Measurements from ENCODE around the gene RNF182. TPM values are rescaled to one million over a fixed set of nuclear protein-coding genes. Genes with fewer than 3 reads are reported as not detected.

RNF182 gene
- total RNA-seq, 1 donor from 2014 or later, result 6.1 TPM

GRCh38 chr6:13907614-13908215, 17.0 kb upstream of the RNF182 start:
- no peak for TF ChIP-seq CTCF (IDR thresholded peaks at IDR 0.05)
- Histone ChIP-seq H3K27me3 (peaks cover 10% of the 10 kb centered on the region), H3K4me3 (no peak overlapping the region), H3K9me3 (no peaks in the 10 kb centered on the region), H3K27ac (no peak overlapping the region), H3K36me3 (no peaks in the 10 kb centered on the region), H3K4me1 (no peaks in the 10 kb centered on the region)
- ATAC-seq, result no peak
- DNase-seq, result no peak
- intact Hi-C loops (cut with DNase I), result loop anchor here (5.0 kb wide), 1 partner anchor 240 kb away; no protein-coding TSS in a partner anchor

GRCh38 chr6:13908955-13909381, 15.8 kb upstream of the RNF182 start:
- DNase-seq (no peak), ATAC-seq (peak; percentile 90)
- Histone ChIP-seq H3K27ac (no peak overlapping the region), H3K4me3 (no peak overlapping the region), H3K36me3 (no peaks in the 10 kb centered on the region), H3K27me3 (peaks cover 10% of the 10 kb centered on the region), H3K4me1 (no peaks in the 10 kb centered on the region), H3K9me3 (no peaks in the 10 kb centered on the region)
- intact Hi-C loops (cut with DNase I), result loop anchor here (5.0 kb wide), 1 partner anchor 238 kb away; no protein-coding TSS in a partner anchor
- peak; percentile 81 for TF ChIP-seq CTCF (IDR thresholded peaks at IDR 0.05)

- DNase-seq (no peak), ATAC-seq (no peak)
- H3K36me3 ChIP-seq, result no peaks in the 10 kb centered on the region
- no peak overlapping the region for H3K4me3 ChIP-seq
- H3K9me3 ChIP-seq, result no peaks in the 10 kb centered on the region
- no peaks in the 10 kb centered on the region for H3K4me1 ChIP-seq
- intact Hi-C loops (cut with DNase I), result loop anchor here (10.0 kb wide), 1 partner anchor 144 kb away; no protein-coding TSS in a partner anchor
- peaks cover 3% of the 10 kb centered on the region for H3K27me3 ChIP-seq
- no peak overlapping the region for H3K27ac ChIP-seq
- TF ChIP-seq CTCF (IDR thresholded peaks at IDR 0.05), result no peak
These were observed 14.3 kb upstream of the RNF182 start for GRCh38 chr6:13910443-13910842.

GRCh38 chr6:13911337-13911736, 13.4 kb upstream of the RNF182 start:
- H3K4me1 ChIP-seq, result peaks cover 4% of the 10 kb centered on the region
- DNase-seq (no peak), ATAC-seq (no peak)
- H3K9me3 ChIP-seq, result no peaks in the 10 kb centered on the region
- no peaks in the 10 kb centered on the region for H3K36me3 ChIP-seq
- no peaks in the 10 kb centered on the region for H3K27me3 ChIP-seq
- intact Hi-C loops (cut with DNase I), result loop anchor here (10.0 kb wide), 1 partner anchor 143 kb away; no protein-coding TSS in a partner anchor
- no peak for TF ChIP-seq CTCF (IDR thresholded peaks at IDR 0.05)
- no peak overlapping the region for H3K27ac ChIP-seq
- H3K4me3 ChIP-seq, result no peak overlapping the region

- H3K36me3 ChIP-seq, result no peaks in the 10 kb centered on the region
- ATAC-seq, result no peak
- H3K9me3 ChIP-seq, result no peaks in the 10 kb centered on the region
- DNase-seq, result no peak
- peaks cover 10% of the 10 kb centered on the region for H3K4me1 ChIP-seq
- no peak overlapping the region for H3K27ac ChIP-seq
- intact Hi-C loops (cut with DNase I), result loop anchor here (10.0 kb wide), 1 partner anchor 141 kb away; no protein-coding TSS in a partner anchor
- TF ChIP-seq CTCF (IDR thresholded peaks at IDR 0.05), result no peak
- no peak overlapping the region for H3K4me3 ChIP-seq
- H3K27me3 ChIP-seq, result no peaks in the 10 kb centered on the region
These were observed 11.3 kb upstream of the RNF182 start for GRCh38 chr6:13913226-13914001.
